Stimulated activated CD4-positive, alpha-beta T cell treated with anti-CD3 and anti-CD28 coated beads, Interleukin-2, amount 100 ng/mL, for 48 hours (primary cell): ENCODE data around the gene TCERG1L.
"Not testable (repeated sequence)": the region's sequence is repeated elsewhere in the genome, so short reads cannot be mapped to it uniquely, and the experiment has no call there.

ENCODE experiments used
- DNase-seq, 2 donors: peaks; one replicate each; pipeline ENCODE4 v3.0.0-alpha.2; 2020

Gene TCERG1L

DNA sequence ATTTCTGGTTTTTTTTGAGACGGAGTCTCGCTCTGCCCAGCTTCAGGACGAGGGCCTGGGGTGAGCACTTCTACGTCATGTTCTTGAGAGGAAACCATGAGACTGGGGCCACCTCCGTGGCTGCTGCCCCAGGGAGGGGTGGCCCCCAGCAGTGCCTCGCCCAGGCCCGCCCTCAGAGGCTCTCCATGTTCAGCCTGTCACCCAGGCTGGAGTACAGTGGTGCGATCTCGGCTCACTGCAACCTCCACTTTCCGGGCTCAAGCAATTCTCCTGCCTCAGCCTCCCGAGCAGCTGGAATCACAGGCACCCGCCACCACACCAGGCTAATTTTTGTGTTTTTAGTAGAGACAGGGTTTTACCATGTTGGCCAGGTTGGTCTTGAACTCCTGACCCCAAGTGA lies 175.2 kb downstream of the TCERG1L start:
- DNase-seq = not testable (repeated sequence)

DNA sequence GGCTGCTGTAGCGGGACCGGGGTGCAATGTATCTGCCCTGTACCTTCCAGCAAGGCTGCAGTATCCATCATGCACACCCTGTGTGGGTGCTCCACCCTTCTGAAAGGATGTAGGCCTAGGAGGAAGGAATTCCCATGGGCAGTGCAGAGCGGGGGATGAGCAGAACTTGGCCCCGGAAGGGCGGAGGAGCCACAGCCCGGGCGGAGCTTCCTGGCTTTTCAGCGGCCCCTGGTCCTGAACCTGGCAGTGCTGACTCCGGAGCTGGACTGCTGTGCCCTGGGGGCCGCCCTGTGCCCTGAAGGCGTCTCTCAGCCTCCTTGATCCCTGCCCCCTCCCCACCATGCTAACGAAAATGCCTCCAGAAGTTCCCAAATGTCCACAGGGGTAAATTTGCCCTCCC lies 175.8 kb downstream of the TCERG1L start:
- DNase-seq = no peak

DNA sequence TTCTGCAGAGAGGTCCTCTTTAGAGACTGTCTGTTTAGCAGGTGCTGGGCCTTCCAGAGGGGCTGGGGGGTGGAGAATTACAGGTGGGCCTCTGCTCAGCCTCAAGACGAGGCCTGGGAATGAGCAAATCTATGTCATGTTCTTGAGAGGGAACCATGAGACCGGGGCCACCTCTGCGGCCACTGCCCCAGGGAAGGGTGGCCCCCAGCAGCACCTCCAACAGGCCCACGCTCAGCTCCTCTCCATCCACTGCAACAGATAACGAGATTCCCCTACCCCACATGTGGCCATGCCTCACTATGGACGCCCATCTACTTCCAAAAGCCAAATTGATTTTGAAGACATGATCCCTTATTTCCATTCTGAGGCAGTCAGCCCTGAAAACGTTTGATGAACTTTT lies 176.9 kb downstream of the TCERG1L start:
- DNase-seq = no peak

DNA sequence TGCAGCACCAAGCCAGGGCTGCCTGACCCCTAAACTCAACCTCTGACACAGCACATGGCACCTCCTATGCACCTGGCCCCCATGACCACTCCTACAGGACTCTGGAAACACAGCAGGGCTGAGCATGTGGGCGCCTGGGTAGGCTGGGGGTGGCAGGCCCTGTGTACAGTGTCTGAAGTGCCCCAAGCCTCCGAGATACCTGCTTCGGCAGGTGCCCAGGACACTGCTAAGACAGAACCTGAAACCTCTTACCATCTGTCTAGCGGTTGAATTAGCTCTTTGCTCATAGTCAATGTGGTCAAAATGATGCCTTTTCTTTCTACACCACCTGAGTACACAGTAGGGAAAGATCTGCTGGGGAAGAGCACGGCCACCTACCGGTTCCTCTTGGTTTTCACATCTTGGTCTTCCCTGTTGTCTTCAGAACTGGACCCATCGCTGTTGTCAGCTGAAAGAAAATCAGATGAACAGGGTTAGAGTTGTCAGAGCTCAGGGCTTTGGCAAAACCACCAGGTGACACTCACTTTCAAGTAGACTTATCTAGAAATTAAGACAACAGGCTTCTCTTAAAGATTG lies 177.4 kb downstream of the TCERG1L start:
- no peak for DNase-seq

DNA sequence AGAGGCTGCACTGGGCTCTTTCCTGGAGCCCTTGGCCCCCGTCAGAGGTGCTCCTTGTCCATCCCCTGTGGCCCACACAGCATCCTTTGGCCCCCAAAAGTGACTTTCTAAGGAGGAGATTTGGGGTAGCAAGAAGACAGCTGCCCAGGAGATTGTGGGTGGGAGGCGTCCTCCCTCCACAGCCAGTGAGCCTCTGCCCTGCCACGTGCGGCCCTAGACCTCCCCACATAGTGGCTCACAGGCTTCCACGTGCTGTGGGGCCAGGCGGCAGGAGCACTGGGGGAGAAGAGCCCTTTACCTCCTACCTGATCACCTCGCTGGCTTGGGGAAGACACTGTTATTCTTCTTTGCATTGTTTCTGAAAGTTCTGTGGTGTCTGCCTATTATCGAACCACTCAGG lies 178.8 kb downstream of the TCERG1L start:
- DNase-seq = no peak

DNA sequence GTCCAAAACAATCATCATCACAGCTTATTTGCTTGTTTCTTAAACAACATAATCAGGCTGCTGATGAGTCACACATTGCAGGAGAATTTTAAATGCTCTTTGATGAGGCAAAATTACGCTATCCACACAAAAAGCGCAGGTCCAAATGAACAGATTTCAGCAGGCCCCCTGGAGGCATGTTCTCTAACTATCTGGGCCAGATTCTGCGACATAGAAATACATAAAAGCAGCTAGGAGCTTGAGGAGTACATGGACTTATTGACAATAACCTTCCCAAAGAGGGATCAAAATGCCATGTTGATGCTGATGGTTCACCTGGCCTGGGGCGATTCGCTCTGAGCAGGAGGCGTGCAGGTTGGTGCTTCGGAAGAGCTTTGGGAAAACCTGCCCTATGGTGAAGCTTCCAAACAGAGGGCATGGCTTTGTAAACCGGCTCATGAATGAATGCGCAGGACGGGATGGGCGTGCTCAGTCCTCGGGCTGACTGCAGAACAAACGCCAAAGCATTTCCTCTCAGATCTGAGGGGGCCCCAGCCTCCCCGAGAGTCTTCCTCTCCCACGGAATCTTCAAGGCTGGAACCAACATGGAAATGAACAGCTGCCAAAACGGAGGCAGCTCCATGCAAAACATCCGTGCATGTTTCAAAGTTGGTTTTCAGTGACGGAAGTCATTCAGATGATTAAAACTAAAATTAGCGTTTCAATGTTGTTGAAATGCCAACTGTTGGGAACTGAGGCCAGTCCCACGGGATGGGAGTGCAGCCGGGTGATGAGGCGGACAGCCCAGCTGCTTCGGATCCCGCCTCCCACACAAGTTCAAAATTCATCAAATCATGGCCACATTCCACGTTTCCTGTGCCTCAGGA lies 179.6 kb downstream of the TCERG1L start:
- no peak for DNase-seq

DNA sequence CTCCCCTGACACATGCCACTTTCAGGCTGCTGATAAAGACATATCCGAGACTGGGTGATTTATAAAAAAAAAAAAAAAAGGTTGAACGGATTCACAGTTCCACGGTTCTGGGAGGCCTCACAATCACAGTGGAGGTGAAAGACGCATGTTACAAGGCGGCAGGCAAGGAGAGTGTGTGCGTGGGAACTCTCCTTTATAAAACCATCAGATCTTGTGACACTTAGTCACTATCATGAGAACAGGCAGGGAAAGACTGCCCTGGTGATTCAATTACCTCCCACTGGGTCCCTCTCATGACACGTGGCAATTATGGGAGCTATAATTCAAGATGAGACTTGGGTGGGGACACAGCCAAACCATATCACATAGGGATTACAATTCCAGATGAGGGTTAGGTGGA lies 181.5 kb downstream of the TCERG1L start:
- DNase-seq = no peak

DNA sequence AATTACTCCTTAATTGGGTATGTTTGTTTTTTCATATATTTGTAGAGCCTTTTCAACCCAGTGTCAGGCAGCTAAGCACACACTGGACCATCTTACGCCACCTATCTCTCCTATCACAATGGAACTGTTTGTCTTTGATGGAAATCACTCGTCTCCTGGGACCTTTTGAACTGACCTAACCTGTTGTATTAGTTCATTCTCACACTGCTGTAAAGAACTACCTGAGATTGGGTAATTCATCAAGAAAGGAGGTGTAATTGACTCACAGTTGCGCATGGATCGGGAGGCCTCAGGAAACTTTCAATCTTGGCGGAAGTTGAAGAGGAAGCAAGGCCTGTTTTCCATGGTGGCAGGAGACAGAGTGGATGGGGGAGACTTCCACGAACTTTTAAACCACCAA lies 182.0 kb downstream of the TCERG1L start:
- no peak for DNase-seq

DNA sequence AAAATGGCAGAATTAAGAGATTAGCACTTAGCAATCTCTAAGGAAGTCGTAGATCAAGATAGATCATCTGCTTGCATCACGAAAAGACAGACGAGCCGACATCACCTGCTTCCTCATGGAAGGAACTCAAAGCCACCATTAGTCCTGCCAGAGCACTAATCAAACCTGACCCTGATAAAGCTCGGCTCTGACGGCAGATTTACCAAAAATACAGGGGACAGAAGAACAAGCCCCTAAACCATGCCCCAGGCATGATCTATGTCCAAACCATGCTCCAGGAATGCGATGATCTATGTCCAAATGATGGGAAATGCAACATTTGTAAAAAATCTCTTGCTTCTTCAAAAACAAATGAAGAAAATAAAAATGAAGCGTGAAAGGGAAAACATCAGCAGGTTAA lies 182.8 kb downstream of the TCERG1L start:
- no peak for DNase-seq

DNA sequence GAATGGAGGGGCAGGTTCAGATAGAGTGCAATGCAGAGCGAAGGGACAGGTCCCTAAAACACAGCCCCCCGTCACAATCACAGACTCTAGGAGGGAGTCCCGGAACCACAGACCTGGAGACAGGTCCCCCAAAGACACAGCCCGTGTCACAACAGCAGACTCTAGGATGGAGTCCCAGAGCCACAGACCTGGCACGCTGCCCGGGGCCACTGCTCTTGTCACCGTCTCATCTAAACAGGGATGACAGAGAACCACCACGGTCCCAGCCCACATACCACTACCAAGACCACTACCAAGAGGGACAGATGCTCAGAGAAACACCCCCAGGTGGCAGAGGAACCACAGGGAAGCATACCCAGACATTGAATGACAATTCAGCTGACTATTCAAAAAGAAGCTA lies 183.9 kb downstream of the TCERG1L start:
- DNase-seq = no peak

DNA sequence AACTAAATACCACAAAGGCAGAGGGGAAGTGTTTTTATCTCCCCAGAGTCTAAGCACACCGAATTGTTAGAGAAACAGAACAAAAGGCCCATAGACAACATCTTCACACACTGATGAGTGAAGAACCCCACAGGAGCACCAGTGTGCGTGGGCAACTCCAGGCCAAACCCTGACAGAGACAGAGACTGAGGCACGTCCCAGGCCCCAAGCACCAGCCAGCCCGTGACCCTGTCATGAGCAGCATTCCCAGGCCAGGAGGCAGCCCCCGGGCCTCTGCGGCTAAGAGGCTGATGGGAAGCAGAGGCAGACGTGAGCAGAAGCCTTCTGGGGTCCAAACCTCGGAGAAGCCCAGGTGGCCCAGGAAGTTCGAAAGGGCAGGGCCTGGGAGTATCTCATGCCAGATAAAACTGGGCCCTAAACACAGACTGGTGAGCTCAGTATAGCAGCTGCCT lies 184.4 kb downstream of the TCERG1L start:
- no peak for DNase-seq

DNA sequence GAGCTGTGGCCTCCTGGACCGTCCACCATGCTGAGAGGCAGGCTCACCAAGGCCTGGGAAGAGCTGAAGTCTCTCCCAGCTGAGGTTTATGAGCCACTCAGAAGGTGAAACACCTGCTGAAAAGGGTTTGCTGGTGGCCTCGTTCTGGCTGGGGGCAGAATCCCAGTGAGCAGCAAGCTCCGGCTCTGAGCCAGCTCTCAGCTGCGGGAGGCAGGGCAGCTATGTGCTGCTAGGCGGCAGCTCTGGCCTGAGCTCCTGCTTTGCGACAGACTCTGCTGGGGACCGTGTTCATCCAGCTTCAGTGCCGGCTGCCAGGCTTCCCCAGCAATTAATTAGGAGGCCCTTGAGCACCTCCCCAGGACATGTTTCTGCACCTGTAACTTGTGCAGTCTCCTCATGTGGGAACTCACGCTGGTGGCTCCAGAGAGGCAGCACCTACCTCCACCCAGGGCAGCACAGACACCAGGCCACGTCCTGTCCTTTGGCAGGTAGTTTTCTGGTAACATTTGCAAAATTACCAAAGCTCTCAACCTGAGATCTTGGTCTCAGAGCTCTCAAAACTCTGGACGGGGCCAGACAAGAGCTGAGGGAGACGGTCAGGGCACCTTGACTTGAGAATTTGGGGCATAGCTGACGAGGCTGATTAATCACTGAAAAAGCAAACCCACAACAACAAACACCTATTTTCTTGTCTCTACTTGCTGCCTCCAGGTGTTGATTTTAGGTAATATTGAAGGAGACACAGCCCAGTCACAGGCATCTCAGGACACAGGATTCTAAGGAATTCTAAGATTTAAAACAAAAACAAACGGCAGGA lies 185.0 kb downstream of the TCERG1L start:
- no peak for DNase-seq

DNA sequence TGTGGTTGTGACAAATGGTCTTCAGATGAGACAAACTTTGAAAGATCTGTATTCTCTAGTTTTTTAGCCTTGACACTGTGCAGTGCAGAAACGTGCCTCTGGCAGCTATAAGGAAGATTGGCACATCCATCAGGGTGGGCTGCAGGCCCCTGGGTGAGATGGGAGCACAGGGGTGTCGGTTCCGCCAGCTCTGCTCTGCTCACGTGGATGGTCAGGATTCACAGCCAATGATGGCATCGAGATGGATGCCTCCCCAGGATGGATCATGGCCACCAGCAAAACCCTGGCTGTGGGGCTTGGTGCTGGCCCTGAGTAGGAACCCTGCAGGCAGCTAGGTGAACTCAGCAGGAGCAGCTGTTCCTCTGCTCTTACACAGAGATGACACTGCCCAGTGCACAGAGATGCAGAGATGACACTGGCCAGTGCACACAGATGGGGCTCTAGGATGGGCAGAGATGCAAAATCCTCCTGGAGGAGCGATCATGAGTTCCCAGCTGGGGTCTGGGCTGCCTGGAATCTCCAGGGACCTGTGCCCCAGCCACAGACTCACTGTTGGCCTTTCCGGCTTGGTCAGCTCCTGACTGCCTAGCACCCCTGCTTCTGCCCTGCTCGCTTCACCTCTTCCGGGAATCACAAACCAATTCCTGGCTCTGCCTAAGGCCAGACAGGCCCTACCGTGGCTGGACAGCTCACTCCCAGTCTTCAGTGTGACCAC lies 185.9 kb downstream of the TCERG1L start:
- no peak for DNase-seq

DNA sequence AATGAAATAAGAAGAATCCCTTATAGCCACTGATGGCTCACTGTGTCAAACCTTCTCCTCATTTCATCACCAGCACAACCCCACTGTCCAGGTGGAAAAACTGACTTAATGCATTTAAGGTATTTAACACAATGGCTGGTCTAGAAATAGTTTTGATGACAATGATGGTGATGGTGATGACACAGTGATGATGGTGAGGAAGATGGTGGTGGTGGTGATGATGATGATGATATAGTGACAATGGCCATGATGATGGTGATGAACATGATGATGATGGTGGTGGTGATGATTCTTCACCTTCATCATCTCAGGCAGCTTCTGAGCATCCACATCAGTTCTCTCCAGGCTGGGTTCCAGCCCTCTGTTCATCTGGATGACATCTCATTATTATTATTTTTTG lies 186.6 kb downstream of the TCERG1L start:
- no peak for DNase-seq

DNA sequence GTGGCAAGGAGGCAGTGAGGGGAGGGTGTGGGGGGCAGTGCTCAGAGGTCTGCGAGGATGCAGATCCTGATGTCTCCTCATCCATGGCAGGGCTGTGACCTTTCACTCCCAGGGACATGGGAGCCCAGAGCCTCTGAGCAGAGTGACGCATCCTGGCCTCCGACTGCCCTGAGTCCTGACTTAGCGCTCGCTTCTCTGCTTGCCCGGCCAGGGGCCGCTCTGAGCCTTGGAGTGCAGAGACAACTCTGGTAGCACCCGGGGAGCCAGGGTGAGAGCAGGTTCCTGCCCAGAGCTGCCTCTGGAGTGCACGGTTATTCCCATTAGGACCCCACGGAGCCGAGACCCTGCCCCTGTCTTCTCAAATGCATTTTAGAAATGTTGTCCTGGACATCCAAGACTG lies 188.0 kb downstream of the TCERG1L start:
- no peak for DNase-seq

DNA sequence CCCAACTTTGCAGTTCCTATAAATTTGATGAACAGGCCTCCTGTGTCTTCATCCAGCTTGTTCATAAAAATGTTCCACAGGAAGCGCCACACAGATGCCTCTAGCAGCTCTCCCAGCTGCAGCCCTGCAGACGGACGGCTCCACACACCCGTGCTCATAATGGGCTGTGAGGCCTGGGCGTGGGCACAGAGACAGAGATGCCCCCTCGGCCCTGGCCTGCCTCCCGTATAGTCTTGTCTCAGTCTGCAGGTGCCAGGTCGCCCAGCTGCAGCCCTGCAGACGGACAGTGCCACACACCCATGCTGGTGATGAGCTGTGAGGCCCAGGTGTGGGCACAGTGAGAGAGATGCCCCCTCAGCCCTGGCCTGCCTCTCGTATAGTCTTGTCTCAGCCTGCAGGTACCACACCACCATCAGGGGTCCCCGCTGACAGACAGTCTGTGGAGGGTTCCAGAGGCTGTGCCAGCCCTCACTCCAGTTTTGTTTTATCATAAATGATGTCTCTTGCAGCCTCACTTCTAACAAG lies 189.9 kb downstream of the TCERG1L start:
- DNase-seq = no peak

DNA sequence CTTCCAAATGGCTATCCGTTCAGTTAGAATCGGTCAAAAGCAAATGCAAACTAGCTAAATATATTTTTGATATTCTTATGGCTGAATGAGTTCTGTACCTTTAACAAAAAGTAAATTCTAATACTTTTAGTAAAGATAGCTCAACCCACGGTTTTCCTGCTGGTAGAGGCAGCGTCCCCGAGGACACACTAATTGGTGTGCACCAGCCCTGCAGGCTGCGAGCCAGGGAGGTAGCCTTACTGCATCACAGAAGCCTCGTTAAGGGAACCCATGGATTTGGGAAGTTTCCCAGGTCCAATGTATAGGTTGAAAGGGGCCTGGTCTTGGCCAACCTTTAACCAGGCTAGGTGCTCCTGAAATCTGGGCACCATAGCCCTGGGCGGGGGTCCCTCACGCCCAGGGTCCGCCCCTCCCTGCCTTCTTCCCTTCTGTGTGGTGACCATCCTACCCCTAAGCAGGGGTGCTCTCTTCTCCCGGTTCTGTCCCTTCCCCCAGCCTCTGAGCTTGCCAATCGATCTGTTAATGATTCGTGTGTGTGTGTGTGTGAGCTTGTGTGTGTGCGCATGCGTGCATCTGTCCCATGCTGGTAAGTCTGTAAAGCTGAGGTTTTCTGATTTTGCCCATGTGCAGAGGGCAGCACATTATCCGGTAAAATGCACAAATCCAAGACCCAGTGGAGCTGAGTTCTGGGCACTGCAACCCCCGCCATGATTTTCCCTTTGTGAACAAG lies 191.7 kb downstream of the TCERG1L start:
- no peak for DNase-seq

DNA sequence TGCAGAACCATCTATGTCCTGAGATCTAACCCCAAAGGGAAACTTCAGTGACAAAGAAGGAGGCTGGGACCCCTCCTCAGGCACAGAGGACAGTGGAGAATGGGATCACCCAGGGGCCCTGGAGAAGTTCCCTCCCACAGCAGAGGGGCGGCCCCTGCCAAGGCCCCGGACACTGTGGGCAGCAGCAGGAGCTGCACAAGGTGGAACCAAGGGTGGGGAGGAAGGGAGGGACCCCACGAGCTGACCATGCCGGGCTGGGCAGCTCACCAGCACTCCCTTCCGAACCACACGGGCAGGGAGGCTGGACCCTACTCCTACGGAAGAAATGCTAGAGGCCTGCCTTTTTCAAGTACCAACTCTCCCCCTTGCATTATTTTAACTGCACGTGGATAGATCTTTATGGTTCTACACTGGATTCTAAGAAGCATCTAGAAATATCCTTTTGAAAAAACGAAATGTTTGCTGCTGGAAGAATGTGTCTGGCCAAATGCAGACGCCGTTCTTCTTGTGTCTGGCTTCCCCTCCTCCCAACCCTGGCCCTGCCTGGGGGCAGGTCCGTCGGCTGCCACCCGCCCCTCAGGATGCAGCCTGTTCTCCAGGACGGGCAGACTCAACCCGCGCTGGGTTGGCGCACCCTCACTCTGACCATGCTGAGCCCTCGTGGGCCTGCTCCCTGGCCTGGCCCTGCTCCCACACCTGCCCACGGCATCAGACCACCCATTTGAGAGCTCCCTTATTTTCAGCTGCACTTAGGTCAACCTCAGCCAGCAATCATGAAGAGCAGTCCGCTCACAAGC lies 193.9 kb downstream of the TCERG1L start:
- no peak for DNase-seq

DNA sequence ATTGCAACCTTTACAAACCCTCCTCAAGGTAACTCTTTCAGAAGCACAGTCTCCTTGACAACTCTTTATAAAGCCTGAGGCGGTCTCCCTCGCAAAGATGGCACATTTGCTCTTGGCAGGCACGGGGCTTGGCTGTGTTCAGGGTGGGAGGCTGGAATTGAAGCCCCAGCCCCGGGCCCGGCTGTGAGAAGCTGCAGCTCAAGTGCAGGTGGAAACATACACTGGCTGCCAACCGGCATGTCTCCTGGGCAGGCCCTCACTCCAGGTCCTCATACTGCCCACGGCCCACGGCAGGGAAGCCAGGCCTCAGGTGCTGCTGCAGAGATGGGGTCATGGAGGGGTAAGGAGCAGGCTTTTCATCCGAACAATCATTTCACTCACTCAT lies 194.5 kb downstream of the TCERG1L start:
- no peak for DNase-seq

DNA sequence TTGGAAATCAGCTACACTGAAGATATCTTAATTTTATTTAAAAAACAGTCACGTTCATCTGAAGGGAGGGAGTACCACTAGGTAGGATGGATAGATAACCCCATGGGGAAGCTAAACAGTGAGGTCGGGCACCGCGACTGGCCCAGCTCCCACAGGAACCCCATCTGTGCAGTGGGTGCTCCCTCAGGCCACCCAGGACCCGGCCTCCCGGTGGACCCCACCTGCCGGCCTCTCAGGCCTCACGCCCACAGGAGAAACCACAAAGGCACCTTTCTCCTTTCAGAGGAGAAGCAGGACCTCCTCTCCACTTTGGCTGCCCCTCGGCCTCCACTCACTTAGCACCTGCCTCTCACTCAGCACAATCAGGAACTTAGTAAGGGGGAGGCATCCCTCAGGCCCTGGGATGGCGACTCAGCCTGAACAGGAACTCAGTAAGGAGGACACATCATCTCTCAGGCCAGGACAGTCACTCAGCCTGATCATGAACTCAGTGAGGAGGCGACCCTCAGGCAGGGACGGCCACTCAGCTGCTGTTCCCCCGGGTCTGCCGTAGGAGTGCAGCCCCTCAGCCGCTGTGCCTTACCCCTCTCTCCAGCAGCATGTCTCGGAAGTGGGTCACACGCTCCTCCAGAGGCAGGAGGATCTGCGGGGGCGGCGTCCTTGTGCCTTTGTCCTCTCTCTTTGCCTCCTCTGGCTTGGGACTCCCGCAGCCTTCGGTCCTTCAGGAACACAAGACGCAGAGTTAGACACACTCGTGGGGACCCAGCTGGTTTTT lies 195.1 kb downstream of the TCERG1L start:
- no peak for DNase-seq

DNA sequence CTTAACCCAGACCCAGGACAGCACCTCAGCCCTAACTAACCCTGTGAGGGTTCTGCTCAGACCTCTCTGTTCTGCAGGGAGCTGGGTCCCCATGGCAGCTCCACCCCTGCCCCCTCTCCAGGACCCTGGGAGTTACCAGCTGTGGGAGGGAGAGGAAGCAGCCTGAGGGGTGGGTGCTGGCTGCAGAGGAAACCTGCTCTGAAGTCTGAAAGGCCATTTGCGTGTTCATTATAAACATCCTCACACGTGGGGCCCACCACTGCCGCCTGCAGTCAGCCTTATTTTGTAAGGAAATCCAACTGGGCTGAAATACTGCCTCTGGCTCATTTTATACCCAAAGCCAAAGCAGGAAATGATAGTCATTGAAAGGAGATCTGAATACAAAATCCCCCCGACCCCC lies 195.7 kb downstream of the TCERG1L start:
- DNase-seq = no peak
